GM18909 (cell line): ENCODE results near the gene CLMN.
A peak's percentile ranks its signal among the peaks of the same experiment; 100 is the strongest.

Experiments used
- ATAC-seq: cut with Tn5 transposase; IDR thresholded peaks from one replicate; pipeline ENCODE4 v1.9.1; 2021; ENCODE audit warnings: mild to moderate bottlenecking; ENCODE audit not compliant: unreplicated experiment, poor library complexity

Gene CLMN

DNA sequence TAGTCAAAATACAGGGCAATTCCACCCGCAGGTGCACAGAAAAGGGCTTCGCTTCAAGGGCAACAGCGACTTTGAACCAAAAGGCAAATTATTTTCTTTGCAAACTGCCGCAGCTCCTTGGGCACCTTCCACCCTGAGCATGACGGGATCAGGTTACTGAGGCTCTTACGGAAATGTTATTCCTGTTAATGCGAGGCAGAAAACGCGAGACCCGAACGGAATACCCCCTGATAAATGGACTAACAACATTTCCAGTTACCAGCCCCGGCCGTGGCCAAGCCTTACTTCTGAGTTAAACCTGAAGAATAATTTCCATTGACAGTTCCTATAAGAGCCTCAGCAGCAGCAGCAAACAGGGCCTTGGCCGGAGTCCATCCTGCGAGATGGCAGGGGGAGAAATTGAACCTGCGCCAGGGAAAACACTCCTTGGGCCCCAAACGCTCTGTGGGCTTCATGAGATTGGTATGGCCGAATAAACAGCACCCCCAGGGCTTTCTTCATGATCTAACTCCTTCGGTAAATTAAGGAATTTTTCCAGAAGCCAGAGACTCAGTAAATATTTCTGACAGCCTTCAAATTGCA lies 92.3 kb downstream of the CLMN start:
- no peak for ATAC-seq

DNA sequence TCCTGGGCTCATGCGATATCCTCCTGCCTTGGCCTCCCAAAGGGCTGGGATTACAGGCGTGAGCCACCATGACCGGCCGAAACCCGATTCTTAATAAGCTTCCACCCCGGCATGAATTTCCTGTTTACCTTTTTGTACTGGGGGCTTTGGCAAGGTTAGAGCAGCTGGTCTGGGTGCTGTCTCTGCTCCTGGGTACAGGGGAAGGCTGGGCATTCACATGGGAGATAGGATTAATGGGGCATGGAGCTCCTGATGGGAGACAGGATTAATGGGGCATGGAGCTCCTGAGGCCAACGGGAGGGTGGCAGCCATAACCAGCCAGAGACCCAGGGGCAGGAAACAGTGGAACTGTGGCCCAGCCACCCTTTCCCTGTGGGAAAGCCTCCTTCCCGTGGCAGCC lies 92.9 kb downstream of the CLMN start:
- ATAC-seq = no peak

DNA sequence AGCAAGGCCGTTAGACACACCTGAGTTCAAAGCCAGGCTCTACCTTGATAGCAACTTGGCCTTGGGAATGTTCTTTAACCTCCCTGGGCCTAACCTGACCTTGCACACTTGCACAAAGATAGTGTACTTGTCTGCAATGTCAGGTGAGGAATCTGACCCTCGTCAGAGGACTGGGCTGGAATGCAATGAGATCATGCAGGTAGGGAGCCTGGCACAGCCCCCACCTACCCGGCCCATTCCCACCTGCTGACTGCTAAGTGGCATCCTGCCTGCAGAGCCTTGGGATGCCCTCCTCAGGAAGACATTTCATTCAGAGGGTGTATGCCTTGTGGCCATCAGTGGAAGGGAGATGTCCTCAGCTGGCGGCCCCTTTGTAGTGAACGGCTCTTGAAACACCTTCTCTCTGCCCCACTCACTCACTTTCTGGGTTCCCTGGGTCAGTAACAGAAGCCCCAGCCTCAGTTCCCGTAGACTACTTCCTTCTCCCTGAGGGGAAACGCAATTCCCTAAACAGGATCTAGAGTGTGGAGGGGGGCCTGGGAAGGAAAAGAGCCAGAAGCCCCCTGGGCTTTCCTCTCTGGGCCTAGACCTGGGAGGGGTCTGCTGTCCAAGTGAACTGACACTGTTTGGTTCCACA lies 94.3 kb downstream of the CLMN start:
- ATAC-seq = no peak

DNA sequence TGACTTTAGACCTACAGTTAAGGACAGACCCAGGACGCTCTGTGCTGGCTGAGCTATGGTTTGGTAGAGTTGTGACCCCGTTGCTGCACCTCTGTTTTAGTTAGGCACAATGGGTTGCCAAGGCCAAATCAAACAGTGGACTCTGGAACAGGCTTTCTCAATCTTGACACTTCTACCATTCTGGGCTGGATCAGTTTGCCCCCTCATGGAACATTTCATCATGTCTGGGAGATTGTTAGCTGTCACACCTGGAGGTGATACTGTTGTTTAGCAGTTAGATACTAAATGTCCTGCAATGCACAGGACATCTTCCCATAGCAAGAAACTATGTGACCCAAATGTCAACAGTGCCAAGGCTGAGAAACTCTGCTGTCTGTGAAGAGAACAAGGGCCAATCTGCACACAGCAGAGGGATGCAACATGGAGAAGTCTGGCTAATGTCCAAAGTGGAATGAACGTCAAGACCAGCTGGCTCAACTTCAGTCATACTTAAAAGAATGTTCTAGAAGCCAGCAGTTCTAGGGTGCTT lies 96.8 kb downstream of the CLMN start:
- no peak for ATAC-seq

DNA sequence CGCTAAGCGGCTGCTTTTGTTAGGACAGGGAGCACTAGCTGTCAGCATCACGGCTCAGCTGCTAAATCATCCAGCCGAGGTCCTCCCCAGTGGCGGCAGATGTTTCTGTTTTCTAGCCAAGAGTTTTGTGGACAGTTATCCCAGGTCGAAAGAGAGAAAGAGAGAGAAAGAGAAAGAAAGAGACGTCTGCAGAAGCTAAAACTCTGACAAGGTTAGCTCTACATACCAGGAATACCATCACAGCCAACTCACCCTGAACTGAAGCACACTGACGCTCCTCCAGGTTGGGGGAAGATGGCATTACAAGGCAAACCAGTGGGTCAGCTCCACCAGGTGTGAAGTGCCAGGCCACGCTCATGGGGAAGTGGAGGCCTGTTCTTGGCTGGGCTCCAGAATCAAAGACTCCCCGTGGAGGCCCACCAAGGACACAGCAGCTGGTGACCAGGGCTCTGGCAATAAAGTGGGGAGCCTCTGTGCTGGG lies 97.5 kb downstream of the CLMN start:
- no peak for ATAC-seq

DNA sequence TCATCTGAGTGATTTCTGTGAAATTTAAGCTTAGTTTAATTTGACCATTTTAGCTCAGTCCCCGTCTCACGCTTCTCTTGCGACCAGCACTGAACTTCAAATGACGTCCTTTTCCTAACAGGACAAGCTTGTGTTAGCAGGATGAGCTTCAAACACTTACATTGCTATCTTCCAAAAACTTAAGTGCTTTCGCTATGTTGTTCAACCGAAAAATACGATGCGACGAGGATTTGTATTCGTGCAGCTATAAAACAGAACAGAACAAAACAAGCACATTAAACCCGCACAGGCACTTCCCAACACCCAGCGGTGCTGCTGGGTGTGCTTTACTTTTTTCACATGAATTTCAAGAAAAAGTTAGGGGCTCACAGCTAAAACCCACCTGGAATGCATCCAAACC lies 98.2 kb downstream of the CLMN start:
- no peak for ATAC-seq

DNA sequence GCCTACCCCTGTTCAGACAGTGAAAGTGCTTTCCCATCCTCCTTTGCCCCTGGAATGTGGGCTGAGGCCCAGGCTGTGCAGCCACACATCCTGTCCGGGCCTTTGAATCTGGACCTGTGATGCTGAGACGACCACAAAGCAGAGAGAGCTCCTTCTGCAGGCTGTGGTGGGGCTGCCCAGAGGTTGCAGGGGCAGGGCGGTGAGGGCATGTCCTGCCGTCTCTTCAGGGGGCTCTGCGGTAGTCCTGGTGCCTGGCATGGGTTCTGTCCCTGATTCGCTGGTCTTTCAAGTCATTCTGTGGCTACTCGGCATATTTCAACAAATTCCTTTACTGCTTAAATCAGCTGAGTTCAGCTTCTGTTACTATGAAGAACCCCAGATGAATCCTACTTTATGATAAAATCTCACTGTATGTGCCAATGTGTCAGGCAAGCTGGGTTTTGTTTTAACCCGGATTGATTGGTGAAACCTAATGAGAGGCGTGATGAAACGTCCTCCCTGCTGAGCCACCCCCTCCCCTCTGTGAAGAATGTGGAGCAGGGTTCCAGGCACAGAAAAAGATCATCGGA lies 99.0 kb downstream of the CLMN start:
- no peak for ATAC-seq

DNA sequence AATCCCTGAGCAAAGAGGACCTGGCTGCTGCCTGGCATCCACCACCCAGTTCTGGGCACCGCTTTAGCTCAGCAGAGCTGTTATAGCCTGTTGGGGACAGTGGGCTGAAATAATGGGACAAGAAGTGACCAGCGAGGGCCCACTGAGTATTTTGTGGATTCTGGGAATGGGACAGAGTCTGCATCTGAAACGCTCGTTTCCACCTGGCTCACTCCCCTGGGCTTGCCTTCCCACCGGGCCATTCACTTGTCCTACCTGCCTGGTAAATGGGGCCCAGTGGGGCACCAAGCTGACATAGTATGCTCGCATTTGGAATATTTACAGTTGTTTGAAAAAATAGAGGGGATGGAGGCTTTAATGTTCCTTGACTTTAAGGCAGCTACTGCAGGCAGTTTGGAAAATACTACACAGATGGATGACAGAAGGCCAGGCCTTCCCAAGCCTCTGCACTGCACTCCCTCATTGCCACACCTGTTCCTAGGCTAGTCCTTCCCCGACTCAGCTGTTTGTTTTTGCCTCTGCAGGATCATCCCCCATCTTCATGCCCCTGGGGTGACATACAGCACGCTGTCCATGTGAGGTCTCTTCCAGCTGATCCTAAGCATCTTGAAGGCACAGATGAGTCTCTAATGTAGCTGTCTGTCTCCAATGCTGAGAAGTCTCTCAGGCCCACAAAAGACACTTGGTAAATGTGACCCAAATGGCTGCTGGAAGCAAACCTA lies 101.1 kb downstream of the CLMN start:
- no peak for ATAC-seq

DNA sequence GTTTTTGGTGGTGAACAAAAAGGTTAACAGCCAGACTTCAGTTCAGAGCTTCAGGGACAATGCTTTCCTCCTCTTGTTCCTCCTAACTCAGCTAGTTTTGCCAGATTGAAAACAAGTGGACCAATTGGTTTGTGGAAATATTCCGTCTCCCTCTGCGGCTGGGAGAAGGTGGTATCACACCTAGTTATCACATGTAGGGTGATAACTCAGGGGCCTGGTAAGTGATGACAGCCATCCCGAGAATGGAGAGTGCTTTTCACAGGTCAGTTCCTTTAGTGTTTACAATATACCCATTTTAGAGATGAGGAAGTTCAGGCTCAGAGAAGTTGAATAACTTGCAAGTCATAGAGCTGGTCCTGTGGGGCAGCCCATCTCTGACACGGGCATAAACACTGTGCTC lies 101.7 kb downstream of the CLMN start:
- ATAC-seq = no peak

DNA sequence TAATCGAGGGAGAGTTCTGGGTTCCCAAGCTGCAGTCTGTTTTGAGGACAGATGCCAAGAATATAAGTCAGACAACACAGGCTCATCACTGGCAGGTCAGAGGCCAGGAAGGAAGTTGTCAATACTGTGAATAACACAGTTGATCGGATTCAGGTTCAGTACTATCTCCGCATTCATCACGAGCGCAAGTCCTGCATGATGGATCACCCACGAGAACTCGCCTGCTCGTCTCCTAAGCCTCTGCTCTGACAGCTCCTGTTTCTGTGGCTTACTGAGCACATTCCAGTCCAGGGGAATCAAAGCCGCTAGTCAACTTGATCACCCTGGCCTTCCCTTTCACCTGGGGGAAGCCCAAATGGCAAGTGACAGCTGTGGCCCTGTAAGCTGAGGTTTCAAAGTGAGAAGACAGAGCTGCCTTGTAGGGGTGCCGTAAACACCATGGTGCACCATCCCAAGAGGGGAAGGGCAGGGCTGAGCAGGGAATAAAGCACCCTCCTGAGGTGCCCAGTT lies 102.3 kb downstream of the CLMN start:
- ATAC-seq = no peak

DNA sequence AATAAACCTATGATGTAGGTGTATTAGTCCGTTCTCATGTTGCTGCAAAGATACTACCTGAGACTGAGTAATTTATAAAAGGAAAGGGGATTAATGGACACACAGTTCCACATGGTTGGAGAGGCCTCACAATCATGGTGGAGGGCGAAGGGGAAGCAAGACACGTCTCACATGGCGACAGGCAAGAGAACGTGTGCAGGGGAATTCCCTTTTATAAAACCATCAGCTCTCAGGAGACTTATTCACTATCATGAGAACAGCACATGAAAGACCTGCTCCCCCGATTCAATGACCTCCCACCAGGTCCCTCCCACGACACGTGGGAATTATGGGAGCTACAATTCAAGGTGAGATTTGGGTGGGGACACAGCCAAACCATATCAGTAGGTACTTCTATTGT lies 103.7 kb downstream of the CLMN start:
- ATAC-seq = no peak

DNA sequence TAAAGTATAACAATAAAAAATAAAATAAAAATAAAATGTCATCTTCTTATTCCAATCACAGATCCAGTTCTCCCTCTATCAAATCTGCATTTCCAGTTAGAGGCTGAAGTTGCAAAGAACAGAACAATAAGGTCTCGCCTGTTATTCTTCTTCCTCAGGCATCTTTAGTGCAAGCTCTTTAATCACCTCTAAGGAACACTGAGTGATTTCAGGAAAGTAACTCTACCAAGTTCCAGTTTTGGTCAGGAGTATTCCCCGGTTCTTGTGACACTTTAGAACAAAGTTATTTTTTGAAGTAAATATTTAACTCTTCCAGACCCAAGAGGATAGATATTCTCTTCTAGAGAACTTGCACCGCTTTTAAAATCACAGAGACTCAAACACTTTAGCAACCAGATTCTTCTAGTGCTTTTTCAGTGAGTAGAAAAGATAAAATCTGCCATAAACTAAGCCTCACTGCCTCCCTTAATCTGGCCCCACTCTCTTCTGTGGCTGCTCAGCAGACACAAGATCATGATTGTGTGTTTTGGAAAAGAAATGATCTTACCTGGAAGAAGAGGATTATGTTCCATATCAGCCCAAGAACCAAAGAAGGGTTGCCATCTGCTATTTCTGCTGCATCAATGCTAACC lies 104.5 kb downstream of the CLMN start:
- ATAC-seq = no peak

DNA sequence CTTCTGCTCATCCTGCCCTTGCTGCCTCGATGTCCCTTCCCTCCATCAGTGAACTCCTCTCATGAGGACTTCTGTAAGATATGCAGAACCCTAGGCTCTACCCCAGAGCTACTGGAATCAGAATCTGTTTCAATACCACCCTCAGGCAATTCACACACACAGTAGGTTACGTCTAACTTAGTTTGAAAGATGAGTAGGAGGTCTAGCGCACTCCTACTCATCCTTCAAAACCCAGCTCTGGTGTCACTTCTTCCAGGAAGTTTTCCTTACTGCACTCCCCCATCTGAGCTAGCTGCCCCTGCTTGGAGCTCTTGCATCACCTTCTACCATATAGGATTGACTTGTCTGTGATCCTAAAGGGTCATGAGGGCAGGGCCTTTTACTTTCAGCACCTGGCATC lies 105.9 kb downstream of the CLMN start:
- ATAC-seq = no peak

DNA sequence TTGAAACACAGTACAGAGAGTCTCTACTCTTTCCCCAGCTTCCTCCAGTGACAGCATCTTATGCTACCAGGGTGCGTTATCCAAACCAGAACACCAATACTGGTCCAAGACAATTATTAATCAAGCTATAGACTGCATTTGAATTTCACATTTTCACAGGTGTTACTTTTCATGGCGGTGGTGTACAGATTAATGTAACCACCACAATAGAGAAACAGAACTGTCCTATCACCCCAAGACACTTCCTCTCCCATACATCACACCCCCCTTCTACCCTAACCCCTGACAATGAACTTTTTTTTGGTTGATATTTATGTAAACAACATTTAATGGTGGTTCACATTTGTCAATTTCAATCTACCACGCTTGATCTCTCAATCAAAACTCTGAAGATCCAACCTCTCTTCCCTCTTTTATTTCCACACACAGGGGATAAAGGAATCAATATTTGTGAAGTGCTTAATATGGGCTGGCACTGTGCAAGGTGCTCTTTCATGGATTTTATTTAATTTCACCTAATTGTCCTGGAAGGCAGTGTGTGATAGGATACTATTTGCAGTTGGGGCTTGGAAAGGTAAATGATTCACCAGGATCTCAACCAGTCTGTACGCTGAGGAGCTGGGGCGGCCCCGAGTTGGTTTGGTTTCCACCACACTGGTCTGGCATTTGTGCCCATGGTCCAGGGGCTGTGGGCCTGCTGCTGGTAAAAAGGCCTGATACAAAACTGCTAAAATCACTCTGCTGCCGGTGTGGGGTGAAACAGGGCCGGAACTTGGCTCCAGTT lies 107.8 kb downstream of the CLMN start:
- peak; percentile 80 for ATAC-seq

DNA sequence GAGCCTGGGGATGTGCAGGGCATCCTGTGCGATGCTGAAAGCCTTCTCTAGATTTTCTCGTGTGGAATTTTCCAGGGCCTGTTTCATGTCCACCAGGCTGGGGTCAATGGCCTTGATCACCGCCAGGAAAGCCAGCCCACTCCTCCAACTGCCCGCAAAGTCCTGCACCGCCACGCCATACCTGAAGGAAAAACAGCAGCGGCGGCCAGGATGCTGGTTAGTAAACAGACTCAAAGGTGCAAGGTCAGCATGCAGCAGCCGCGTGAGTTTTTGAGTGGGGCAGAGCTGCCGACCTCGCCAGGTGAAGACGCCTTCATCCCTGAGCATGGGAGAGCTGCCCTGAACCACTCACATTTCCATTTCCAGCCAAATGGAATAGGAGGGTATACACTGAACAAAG lies 109.0 kb downstream of the CLMN start:
- no peak for ATAC-seq

DNA sequence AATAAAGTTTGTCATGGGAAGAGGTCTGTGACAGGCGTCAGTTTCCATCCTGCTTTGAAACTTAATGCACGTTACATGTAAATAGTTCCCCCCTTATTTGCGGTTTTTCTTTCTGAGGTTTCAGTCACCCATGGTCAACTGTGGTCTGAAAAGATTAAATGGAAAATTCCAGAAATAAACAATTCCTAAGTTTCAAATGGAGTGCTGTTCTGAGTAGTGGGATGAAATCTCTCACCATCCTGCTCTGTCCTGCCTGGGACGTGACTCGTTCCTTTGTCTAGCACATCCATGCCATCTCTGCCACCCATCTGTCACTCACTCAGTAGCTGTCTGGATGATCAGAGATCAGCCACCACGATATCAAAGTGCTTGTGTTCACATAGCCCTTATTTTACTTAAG lies 111.1 kb downstream of the CLMN start:
- ATAC-seq = no peak

DNA sequence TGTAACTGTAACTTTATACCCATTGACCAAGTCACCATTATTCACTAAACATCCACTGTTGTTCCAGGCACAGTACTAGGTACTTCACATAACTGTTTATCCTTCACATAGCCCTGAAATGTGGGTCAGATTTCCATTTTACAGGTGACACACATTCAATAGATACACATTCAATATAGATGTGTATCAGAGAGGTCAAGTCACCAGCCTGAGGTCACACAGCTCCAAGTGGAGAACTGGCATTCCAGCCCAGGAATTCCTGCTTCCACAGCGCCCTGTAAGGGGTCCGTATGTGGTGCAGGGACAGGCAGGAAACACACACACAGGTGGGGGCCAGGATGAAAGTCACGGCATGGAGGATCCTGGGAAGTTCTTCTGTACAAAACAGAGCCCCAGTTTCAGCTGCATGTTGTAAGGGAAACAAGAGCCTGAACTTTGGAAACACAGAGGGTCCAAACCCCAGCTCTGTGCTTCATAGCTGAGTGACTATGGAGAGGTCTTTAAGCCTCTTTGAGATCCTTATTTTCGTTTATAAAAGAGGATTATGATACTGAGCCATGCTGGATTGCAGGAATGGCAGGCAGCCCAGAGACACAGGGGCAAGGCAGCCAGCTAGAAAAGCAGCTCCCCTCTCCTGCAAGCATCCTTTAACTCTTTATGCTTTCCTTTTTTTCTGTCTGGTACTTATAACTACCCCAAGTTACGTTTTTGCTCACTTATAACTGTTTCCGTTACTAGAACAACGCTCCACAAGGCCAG lies 112.1 kb downstream of the CLMN start:
- no peak for ATAC-seq

DNA sequence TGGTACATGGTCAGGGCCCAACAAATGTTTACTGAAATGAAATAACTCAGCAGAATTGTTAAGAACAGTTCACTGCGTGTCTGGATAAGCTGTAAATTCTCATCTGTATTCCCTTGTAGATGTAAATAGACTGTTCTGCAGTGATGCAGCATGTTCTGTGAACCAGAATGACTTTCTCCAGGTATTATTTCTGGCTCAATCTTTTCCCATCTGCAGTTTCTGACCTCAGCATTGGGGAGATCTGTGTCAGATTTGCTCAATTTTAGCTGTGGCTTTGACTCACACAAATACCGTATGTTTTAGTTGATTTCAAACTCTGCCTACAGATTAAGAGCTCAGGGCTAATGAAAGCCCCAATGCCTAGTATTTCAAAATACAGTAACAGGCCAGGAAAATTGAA lies 113.2 kb downstream of the CLMN start:
- no peak for ATAC-seq

DNA sequence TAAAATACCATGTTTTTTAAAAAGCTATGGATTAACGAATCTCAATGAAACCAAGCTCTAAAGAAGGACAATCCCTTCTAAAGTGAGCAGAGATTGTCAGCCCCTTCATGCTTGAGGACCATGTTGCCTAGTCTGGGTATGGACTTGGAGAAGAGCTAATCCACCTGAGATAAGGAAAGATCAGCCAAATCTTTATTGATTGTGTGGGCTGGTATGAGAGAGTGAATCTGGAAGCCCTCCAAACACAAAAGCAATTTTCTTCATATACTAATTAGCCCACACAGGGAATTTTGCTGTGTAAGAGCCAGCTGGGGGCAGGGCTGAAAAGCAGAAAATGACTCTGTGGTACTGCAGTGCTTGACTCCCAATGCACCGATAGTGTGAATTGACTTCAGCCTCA lies 115.0 kb downstream of the CLMN start:
- no peak for ATAC-seq
